ENCODE data around the gene EMILIN2.
"Not testable (repeated sequence)": the region's sequence is repeated elsewhere in the genome, so short reads cannot be mapped to it uniquely, and the experiment has no call there.

Gene EMILIN2

DNA sequence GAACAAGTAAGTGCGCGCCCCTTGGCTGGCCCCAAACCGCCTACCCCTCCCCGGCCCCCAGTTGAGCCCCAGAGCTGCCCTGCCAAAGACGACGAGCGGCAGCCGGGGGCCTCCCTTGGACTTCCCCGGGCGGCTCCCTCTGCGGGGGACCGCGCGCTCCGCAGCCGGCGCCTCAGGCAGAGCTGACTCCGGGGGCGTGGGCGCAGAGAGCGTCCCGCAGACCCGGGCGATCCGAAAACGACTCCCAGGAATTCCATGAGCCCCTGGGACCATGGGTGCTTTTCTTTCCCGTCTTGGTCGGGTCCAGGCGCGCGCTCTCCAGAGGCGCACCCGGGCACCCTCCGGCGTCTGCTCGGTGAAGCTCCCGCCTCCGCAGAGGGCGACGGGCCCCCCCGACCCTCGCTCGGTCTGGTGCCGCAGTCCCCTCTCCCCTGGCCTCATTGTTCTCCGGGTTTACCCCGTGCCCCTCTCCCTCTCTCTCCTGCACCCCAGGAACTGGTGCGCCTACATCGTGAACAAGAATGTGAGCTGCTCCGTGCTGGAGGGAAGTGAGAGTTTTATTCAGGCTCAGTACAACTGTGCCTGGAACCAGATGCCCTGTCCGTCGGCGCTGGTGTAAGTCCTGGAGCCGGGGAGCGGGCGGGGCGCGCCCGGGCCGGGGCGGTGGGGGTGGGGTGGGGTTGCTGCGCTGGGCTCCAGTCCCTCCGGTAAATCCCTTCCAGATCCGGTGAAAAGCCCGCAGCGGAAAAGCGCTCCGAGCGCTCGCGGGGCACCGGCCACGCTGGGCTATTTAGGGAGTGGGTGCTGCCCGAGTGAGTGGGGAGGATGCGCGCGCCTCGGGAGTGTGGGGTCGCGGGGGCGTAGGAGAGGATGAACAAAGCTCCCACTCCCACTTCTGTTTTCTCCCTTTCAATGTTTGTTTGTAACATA, 776 bp downstream of the EMILIN2 start:
- peak; percentile 15 for DNase-seq

DNA sequence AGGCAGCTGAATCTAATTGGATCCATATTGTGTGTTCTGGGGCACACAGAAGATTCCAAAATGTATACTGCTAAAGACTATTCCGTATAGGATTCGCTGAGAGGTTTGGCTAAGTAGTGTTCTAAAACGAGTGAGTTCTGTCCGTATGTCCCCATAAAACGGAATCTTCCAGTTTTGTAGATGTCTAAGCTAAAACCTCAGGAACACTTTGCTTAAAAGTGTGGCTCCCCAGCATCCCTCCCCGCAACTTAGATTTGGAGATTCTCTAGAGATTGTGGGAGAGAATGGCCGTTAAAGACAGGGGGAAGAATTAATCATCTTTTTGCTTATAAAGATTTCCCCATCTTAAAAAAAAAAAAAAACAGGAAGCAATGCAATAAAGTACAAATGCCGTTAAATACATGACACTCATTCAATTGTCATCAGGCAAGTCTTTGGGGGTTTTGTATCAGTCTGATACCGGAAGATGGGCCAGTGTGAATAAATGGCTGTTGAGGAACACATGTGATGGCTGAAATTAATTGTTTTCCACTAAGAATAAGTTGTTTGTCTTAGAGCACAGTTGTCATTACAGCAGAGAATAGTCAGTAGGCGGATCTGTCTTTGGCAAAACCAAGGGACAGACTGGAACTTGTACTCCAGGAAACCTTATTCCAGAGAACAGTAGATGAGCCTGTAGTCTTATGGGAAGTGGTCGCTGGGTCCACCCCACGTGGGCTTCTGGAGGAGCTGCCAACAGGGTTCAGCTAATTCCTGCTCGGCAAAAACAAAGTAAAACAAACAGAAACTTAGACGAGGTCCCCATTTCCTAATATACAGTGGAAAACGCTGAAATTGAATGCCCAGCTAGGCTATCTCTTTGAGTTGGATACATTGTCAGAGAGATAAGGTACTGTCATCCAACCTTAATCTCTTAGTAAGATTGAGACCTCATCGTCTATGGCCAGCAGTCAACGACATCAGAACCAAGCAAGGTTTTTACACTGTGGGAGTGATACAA, 1.7 kb downstream of the EMILIN2 start:
- no peak for DNase-seq

DNA sequence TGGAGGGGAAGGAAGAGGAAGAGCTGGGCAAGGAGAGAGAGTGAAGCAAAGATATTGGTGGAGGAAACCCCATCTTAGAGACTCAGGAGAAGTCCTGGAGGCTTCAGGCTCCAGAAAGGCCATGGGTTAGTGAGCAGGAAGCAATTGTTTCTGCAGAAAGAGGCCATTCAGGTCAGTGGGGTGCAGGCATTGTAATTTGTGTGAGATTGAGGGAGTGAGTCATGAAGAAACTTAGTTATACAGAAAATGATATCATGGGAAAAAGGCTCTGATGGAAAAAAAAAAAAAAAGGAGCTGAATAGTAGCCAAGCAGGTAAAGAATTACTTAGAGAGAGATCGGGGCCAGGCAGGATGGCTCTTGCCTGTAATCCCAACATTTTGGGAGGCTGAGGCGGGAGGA, 4.0 kb downstream of the EMILIN2 start:
- DNase-seq: no peak

DNA sequence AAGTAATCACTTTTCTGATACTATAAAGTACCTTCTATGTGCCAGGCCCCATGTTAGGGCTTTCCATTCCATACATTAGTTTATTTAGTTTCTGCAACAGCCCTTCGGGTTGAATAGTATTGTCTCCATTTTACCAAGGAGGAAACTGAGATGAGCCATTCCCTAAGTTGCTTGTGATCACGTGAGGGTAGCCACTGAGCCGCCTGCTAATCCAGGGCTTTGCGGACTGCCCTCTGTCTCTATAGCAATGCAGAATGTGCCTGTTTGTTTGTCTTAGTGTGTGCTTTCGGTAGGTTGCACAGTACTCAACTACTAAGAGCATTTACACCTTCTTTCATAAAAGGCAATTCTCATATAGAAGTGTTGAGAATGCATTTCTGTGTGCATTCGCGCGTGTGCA, 5.0 kb downstream of the EMILIN2 start:
- no peak for DNase-seq

GRCh38 chr18:2852460-2852859, 5.7 kb downstream of the EMILIN2 start:
- not testable (repeated sequence) for DNase-seq

GRCh38 chr18:2853173-2853925, 6.5 kb downstream of the EMILIN2 start:
- no peak for DNase-seq

DNA sequence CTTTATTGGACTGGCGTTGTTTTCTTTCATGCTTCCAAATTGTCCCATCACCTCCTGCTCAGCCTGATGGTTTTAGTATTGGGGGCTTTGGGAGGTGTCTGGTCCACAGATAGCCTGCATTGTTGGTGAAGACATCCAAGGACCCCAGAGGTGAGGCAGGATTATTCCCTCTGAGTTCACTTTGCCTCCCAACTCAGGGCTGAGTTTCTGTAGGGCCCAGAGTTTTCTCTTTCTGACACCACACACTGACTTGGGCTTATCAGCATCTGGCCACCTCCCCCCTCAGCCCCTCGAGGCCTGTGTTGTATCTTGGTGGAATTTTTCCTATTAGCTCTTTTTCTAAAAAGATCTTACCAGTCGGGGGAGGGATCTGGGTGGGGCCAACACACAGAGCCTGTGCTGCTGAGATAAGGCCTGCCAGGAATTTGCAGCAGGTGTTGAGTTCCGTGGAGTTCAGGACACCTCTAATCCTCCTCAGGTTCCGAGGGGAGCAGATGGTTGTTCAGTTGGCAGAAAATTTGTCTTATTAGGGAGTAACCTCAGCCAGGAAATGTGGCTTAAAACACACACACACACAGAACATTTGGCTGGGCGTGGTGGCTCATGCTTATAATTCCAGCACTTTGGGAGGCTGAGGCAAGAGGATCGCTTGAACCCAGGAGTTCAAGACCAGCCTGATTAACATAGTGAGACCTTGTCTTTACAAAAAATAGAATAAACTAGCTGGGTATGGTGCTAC, 7.3 kb downstream of the EMILIN2 start:
- DNase-seq: no peak

DNA sequence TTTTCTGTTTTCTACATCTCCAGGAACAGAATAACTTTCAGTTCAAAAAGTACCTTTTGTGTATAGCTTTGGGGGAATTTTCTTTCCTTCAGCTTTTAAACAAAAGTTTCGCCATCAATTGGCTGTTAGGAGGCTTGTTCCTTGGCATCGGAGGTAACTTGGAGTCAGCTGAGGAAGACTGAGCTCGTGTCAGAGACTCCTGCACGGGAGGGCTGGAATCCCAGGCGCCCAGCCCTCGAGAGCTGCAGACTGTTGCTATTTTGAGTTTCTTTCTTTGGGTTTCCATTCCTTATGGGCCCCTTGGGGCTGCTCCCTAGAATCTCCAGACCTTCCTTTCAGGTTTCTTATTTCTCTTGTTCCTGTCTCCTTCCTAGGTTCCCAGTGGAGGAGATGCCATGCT, 8.1 kb downstream of the EMILIN2 start:
- no peak for DNase-seq

DNA sequence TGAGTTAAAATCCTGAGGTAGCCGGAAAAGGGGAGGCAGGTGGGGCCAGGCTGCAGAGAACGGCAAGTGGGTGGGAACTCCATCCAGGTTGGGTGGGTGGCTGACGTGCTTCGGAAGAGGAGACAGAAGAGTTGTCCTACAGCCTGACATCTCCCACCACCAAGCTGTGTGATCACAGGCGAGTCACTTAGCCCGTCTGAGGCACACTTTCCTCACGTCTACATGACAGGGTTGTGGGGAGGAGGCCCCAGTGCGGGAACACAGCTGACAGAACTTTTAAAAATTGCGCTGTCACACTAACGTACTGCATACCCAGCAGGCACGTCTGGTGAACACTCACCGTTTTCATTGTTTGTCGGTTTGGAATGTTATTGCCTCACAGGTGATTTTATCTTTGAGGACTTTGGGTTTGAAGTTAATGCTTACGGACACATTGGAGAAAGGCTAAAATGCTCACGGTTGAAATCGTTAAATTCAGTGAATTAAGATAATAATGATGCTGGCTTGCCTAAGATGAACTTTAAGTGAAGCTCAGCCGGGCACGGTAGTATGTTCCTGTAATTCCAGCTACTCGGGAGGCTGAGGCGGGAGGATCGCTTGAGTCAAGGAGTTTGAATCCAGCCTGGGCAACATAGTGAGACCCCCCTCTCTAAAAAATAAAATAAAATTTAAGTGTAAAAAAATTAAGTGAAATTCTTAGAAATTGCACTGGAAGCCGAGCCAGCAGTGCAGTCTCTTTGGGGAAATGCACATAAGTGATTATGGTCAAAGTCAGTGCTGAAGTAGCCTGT, 8.9 kb downstream of the EMILIN2 start:
- no peak for DNase-seq

DNA sequence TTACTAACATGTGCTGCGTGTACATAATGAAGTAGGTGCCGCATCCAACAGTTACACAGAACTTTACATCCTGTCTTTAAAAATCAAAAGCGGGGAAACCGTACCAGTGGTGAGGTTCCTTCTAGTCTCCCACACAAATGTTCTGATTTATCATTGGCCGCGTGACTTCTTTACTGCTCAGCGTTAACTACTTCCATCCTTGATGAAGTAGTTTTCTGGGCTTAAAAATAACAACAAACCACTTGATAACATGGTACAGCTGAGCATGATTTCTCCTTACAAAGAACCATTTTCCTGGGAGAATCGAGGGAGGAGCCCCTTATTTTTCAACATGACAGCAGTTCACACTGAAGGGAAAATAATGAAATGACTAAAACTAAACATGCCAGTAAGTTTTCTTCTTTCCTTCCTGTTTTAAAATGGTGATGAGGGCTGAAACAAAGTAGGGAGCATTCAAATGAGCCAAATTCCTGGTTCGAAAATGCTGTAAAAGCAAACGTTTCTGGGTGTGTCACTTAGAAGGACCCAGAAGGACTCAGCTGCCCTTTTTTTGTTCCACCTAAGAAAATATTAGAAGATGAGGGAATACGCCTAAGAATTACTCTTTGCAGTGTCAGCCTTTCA, 9.9 kb downstream of the EMILIN2 start:
- DNase-seq: no peak

DNA sequence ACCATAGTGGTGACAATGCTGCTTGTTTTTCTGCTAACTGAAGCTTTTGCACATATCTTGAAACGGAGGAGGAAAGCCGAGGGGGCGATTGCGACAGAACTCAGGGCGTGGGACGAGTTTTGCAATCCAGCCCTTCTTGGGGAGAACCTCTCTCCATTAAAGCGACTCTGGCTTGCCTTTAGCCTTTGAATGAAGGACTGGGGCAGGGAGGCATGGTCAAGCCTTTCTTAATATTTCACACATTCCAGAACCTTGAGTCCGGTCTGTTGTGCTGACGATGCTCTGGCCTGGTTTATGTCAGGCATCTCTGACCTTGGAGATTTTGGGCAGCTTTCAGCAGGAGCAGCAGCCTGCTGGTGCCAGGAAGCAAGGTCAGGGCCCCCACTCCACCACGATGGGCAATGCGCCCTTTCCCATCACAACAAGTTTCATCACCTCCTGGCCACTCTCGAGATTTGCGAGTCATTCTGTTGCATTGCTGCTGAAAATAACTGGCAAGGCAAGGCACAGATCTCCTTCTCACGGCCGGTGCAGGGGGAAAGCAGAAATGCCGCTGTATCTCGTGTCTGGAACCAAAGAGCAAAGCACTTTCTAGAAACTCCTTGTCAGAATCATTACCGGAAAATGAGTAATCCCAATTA, 10.8 kb downstream of the EMILIN2 start:
- no peak for DNase-seq

DNA sequence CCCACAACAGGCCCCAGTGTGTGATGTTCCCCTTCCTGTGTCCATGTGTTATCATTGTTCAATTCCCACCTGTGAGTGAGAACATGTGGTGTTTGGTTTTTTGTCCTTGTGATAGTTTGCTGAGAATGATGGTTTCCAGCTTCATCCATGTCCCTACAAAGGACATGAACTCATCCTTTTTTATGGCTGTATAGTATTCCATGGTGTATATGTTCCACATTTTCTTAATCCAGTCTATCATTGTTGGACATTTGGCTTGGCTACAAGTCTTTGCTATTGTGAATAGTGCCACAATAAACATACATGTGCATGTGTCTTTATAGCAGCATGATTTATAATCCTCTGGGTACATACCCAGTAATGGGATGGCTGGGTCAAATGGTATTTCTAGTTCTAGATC, 13.6 kb downstream of the EMILIN2 start:
- DNase-seq: not testable (repeated sequence)

DNA sequence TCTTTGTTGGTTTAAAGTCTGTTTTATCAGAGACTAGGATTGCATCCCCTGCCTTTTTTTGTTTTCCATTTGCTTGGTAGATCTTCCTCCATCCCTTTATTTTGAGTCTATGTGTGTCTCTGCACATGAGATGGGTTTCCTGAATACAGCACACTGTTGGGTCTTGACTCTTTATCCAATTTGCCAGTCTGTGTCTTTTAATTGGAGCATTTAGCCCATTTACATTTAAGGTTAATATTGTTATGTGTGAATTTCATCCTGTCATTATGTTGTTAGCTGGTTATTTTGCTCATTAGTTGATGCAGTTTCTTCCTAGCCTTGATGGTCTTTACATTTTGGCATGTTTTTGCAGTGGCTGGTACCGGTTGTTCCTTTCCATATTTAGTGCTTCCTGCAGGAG, 17.2 kb downstream of the EMILIN2 start:
- DNase-seq: not testable (repeated sequence)

DNA sequence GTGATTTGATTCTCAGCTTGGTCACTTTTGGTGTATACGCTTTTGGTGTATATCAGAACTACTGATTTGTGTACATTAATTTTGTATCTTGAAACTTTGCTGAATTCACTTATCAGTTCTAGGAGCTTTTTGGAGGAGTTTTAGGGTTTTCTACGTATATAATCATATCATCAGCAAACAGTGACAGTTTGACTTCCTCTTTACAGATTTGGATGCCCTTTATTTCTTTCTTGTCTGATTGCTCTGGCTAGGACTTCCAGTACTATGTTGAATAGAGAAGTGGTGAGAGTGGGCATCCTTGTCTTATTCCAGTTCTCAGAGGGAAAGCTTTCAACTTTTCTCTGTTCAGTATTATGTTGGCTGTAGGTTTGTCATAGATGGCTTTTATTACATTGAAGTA, 19.7 kb downstream of the EMILIN2 start:
- not testable (repeated sequence) for DNase-seq

- DNase-seq: no peak
These were observed 22.4 kb downstream of the EMILIN2 start for GRCh38 chr18:2869207-2869606.

GRCh38 chr18:2871111-2871720, 24.4 kb downstream of the EMILIN2 start:
- no peak for DNase-seq

DNA sequence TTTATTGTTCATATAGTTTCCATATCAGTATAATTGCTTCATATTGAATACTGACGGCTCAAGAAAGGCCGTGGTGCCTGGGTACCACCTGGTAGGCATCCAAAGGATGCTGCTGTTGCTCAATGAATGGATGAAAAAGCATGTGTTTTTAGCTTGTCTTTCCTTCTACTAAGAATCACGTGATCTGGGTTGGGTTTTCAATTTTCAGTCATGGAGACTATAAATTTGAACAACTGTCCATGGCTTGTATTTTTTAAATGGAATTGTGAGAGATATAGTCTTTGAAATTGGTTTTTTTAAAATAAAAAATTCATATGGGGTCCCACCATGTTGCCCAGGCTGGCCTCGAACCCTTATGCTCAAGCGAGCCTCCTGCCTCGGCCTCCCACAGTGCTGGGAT, 25.3 kb downstream of the EMILIN2 start:
- no peak for DNase-seq

GRCh38 chr18:2874765-2875164, 28.0 kb downstream of the EMILIN2 start:
- no peak for DNase-seq

GRCh38 chr18:2878656-2879330, 32.0 kb downstream of the EMILIN2 start:
- no peak for DNase-seq

Data from activated CD4-positive, alpha-beta T cell treated with anti-CD3 and anti-CD28 coated beads, Interleukin-2, amount 50 U/mL, for 16 hours (primary cell).